ENCODE data around the gene LNPK.

DNA sequence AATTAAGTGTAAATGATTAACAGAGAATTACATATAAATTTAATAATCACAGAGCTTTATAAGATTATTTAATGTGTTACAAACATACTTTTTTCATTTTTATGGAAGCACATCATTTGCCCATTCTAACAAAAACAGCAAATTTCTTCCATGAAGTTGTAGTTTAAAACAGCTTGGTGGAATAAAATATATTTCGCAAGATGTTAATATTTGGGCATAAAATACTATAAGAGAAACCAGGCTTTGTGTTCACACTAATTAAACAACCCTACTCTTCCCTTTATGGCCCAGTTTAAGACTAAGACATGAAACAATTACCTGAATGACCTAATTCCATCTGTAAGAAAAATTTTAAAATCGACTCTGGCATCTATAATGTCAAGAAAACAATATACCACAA, 69.4 kb downstream of the LNPK start:
- no peak for TF ChIP-seq CTCF (conservative IDR thresholded peaks at IDR 0.05)
- no peak for TF ChIP-seq EZH2 (IDR thresholded peaks at IDR 0.05; ENCODE audit: low read depth)

Measured in PC-9 (cell line).